ENCODE data around the gene FAM83C. TPM values are rescaled to one million over a fixed set of nuclear protein-coding genes. Genes with fewer than 3 reads are reported as not detected.

Gene FAM83C
- total and polyA plus RNA-seq, 7 experiments from 2014 or later = not detected

DNA sequence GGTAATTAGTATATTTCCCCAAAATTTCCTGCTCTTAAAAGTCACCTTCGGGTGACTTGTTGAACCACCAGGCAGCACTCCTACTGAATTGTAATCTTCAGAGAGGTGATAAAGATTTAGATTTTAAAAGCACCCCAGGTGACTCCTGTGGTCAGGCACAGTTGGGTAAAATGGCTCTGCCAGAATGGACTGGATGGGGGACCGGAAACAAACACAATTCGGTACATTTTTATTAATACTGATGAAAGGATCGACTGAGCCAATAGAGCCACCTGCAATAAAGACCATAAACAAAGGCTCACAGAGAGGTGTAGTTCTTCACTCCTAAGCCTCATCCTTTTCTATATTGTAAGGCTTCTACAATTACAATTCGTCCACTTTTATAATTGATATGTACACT, 19.6 kb upstream of the FAM83C start:
- no peaks in the 10 kb centered on the region for H3K27me3 ChIP-seq (ENCODE audit: control insufficient read depth in 2 of 2, insufficient read depth in 2 of 2, low read length in 2 of 2)
- peaks cover 5 to 55% (median 9%) of the 10 kb centered on the region in 7 donors for H3K4me1 Mint-ChIP-seq
- H3K36me3 Mint-ChIP-seq = peaks cover 0 to 20% (median 15%) of the 10 kb centered on the region in 5 donors
- no peaks in the 10 kb centered on the region for H3K9me3 ChIP-seq (ENCODE audit: control insufficient read depth in 2 of 3, low read length in 3 of 3)
- H3K27ac ChIP-seq (ENCODE audit: low read depth, low read length) = no peak overlapping the region
- intact Hi-C loops (cut with micrococcal nuclease) = no loop called here
- peaks cover 0 to 12% (median 0%) of the 10 kb centered on the region in 3 experiments for H3K36me3 ChIP-seq (ENCODE audit: control insufficient read depth in 2 of 3, insufficient read depth in 3 of 3, low read length in 3 of 3)
- DNase-seq = no peak
- ChIA-PET CTCF (no interaction called here), POLR2A (no interaction called here)
- peaks cover 0 to 5% of the 10 kb centered on the region in 2 donors for H3K4me1 ChIP-seq (ENCODE audit: control insufficient read depth in 2 of 2, insufficient read depth in 2 of 2, low read length in 2 of 2)
- H3K27ac Mint-ChIP-seq = peak overlapping the region in 1 of 9 donors; percentile 9
- ATAC-seq = no peak
- H3K4me3 ChIP-seq (ENCODE audit: low read length) = no peak overlapping the region
- no peaks in the 10 kb centered on the region for H3K9me3 Mint-ChIP-seq
- peak overlapping the region in 1 of 10 donors; percentile 19 for H3K4me3 Mint-ChIP-seq
- H3K27me3 Mint-ChIP-seq = no peaks in the 10 kb centered on the region

DNA sequence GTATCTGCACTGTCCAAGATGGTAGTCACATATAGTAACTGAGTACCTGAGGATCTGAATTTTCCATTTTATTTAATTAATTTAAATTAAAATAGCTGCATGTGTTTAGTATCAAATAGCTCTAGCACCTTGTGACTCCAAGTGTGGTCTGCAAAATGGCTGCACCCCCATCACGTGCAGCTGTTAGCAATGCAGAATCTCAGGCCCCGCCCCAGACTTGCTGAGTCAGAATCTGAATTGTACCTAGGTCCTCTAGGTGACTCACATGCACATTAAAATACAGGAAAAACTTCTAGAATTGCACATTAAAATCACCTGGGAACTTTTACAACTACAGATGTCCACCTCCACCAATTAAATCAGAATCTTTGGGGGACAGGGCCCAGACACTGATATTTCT, 19.2 kb upstream of the FAM83C start:
- Mint-ChIP-seq H3K4me1 (peaks cover 5 to 56% (median 9%) of the 10 kb centered on the region in 7 donors), H3K9me3 (no peaks in the 10 kb centered on the region), H3K36me3 (peaks cover 0 to 20% (median 15%) of the 10 kb centered on the region in 5 donors), H3K27ac (no peak overlapping the region), H3K27me3 (no peaks in the 10 kb centered on the region), H3K4me3 (no peak overlapping the region)
- Histone ChIP-seq H3K4me3 (ENCODE audit: low read length) (no peak overlapping the region), H3K27ac (ENCODE audit: low read depth, low read length) (no peak overlapping the region), H3K27me3 (ENCODE audit: control insufficient read depth in 2 of 2, insufficient read depth in 2 of 2, low read length in 2 of 2) (no peaks in the 10 kb centered on the region), H3K36me3 (ENCODE audit: control insufficient read depth in 2 of 3, insufficient read depth in 3 of 3, low read length in 3 of 3) (peaks cover 0 to 14% (median 0%) of the 10 kb centered on the region in 3 experiments), H3K4me1 (ENCODE audit: control insufficient read depth in 2 of 2, insufficient read depth in 2 of 2, low read length in 2 of 2) (peaks cover 0 to 5% of the 10 kb centered on the region in 2 donors), H3K9me3 (ENCODE audit: control insufficient read depth in 2 of 3, low read length in 3 of 3) (no peaks in the 10 kb centered on the region)
- POLR2A ChIA-PET = no interaction called here
- CTCF ChIA-PET = no interaction called here
- intact Hi-C loops (cut with micrococcal nuclease) = no loop called here
- no peak for ATAC-seq
- DNase-seq = peak in 1 of 9 donors; percentile 54

DNA sequence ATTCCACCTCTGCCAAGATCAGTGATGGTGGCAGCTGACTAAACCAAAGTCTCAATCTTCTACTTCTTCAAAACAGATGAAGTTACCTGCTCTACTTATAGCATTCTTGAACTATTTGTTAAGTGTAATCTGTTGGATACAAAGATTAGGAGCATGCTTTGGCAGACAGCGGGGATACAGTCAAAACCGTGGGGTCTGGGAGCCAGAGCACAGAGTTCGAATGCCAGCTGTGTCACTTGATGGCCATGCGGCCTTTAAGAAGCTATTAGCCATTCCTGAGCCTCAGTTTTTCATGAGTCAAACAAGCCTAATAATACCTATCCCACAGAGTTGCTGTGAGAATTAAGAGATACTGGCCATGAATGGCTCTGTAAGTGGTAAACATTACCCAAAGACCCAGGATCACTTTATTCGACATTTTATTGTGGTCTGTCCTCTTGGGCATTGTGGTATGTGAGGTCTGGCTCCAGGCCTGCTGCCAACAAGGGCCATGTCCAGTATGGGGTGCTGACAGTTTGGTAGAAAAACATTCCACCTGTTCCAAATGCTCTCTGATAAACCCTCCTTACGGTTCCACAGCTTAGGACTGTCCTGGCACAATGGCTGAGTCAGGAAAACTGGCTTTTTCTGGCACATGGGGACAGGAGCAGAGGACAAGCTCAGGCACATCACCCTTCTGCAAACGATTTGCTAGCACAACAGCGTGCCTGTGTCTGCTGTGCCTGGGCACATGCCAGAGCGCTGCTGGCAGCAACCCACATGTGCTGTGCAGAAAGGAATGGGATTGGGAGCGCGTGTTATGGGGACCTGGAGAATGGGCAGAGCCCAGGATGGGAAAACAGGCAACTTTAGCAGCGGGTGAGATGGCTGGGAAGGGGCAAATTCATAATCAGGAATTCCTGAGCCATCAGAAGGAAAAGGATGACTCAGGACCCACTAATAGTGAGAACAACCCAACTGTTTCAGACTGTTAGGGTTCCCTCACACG, 15.7 kb upstream of the FAM83C start:
- H3K36me3 Mint-ChIP-seq = peaks cover 0 to 16% (median 10%) of the 10 kb centered on the region in 5 donors
- Histone ChIP-seq H3K27ac (ENCODE audit: low read depth, low read length) (no peak overlapping the region), H3K4me1 (ENCODE audit: control insufficient read depth in 2 of 2, insufficient read depth in 2 of 2, low read length in 2 of 2) (no peaks in the 10 kb centered on the region), H3K9me3 (ENCODE audit: control insufficient read depth in 2 of 3, low read length in 3 of 3) (no peaks in the 10 kb centered on the region), H3K27me3 (ENCODE audit: control insufficient read depth in 2 of 2, insufficient read depth in 2 of 2, low read length in 2 of 2) (no peaks in the 10 kb centered on the region), H3K36me3 (ENCODE audit: control insufficient read depth in 2 of 3, insufficient read depth in 3 of 3, low read length in 3 of 3) (peaks cover 0 to 19% (median 0%) of the 10 kb centered on the region in 3 experiments), H3K4me3 (ENCODE audit: low read length) (no peak overlapping the region)
- CTCF ChIA-PET = interaction anchor here (1.1 kb wide), 2 partner anchors 9 to 12 kb away, joined by 3 read pairs; no protein-coding TSS in a partner anchor
- peaks cover 0 to 60% (median 9%) of the 10 kb centered on the region in 7 donors for H3K4me1 Mint-ChIP-seq
- DNase-seq = no peak
- no peaks in the 10 kb centered on the region for H3K9me3 Mint-ChIP-seq
- H3K27me3 Mint-ChIP-seq = no peaks in the 10 kb centered on the region
- H3K27ac Mint-ChIP-seq = peak overlapping the region in 3 of 9 donors; percentile 8 to 67 (median 10)
- POLR2A ChIA-PET = interaction anchor here (0.5 kb wide), 1 partner anchor 19 kb away, joined by 5 read pairs; no protein-coding TSS in a partner anchor
- intact Hi-C loops (cut with micrococcal nuclease) = loop anchor here in 1 of 2 donors (1.0 kb wide), 1 partner anchor 474 kb away; no protein-coding TSS in a partner anchor
- no peak overlapping the region for H3K4me3 Mint-ChIP-seq
- ATAC-seq = no peak

DNA sequence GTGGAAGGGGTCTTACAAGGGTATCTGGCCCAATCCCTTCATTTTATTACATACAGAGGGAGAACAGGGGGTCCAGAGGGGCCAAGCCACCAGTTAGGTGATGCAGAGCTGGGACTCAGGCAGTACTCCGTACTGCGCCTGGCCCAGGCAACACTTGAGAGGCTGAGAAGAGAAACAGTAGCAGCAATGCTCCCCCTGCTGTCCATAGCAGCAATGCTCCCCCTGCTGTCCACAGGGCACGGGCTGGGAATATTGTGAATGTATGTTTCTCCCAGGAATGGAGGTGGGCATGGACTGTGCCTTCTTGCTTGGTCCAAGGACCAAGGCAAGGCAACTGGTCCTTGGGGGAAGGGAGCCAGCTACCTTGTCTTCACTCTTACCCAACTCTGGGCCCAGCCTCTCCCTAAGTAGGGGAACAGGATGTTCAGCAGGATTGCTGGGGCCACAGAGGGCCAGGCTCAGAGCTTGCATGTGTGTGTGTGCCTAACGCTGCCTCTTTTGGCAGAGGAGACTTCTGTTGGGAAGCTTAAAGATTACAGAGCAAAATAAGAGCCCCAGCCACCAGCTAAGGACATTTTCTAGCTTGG, 14.8 kb upstream of the FAM83C start:
- intact Hi-C loops (cut with micrococcal nuclease) = loop anchor here in 1 of 2 donors (1.0 kb wide), 1 partner anchor 473 kb away; no protein-coding TSS in a partner anchor
- no peaks in the 10 kb centered on the region for H3K9me3 ChIP-seq (ENCODE audit: control insufficient read depth in 2 of 3, low read length in 3 of 3)
- peak; percentile 52 for ATAC-seq
- no peaks in the 10 kb centered on the region for H3K27me3 Mint-ChIP-seq
- H3K36me3 ChIP-seq (ENCODE audit: control insufficient read depth in 2 of 3, insufficient read depth in 3 of 3, low read length in 3 of 3) = peaks cover 0 to 19% (median 0%) of the 10 kb centered on the region in 3 experiments
- no peaks in the 10 kb centered on the region for H3K27me3 ChIP-seq (ENCODE audit: control insufficient read depth in 2 of 2, insufficient read depth in 2 of 2, low read length in 2 of 2)
- H3K27ac Mint-ChIP-seq = peak overlapping the region in 6 of 9 donors; percentile 2 to 67 (median 22)
- H3K4me3 Mint-ChIP-seq = no peak overlapping the region
- no peaks in the 10 kb centered on the region for H3K9me3 Mint-ChIP-seq
- DNase-seq = peak in 1 of 9 donors; percentile 19
- CTCF ChIA-PET = interaction anchor here (0.6 to 1.1 kb wide), 3 partner anchors 10 to 163 kb away, joined by 3 read pairs; no protein-coding TSS in a partner anchor
- H3K36me3 Mint-ChIP-seq = peaks cover 0 to 12% (median 3%) of the 10 kb centered on the region in 5 donors
- H3K4me1 ChIP-seq (ENCODE audit: control insufficient read depth in 2 of 2, insufficient read depth in 2 of 2, low read length in 2 of 2) = no peaks in the 10 kb centered on the region
- peaks cover 0 to 52% (median 9%) of the 10 kb centered on the region in 7 donors for H3K4me1 Mint-ChIP-seq
- H3K4me3 ChIP-seq (ENCODE audit: low read length) = no peak overlapping the region
- no peak overlapping the region for H3K27ac ChIP-seq (ENCODE audit: low read depth, low read length)
- POLR2A ChIA-PET = interaction anchor here (0.5 kb wide), 1 partner anchor 18 kb away, joined by 5 read pairs; no protein-coding TSS in a partner anchor

DNA sequence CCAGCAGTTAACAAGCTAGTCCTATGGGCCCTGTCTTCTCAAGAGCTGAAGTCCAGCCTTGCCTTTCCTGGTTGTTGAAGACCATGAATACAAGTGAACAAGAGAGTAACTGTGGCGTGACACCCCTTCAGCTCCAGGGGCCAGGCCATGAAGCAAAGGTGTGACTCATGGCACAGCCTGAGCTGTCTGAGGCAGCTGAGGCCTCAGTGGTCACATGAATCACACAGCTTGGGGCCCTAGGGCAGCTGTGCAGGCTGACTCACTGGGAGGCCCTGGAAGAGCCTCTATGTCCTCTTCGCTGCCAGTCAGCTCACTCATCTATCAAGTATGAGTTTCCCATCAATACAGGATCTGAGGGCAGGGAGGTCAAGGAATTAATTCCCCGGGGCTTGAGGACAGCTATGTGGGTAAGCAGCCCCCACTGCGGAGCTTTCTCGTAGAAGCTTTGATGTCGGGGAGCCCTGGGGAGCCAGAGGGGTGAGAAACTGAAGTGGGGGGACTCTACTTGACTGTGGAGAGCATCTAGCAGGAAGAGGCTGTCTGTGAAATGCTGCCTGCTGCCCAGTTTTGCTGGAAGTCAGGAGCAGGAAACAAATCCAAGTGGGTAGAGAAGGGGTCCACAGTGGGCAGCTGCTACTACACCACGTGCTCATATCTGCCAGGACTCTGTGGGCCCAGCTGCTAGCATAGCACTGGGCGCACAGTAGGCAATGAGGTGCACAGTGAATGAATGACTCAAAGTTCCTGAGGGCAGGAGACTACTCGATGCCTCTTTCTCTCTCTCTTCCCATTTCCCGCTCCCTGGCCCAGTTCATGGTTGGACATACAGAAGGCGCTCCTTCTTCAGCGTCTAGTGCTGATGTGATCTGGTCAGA, 13.7 kb upstream of the FAM83C start:
- Mint-ChIP-seq H3K27ac (peak overlapping the region in 3 of 9 donors; percentile 52 to 80 (median 59)), H3K9me3 (no peaks in the 10 kb centered on the region), H3K4me1 (peaks cover 0 to 42% (median 9%) of the 10 kb centered on the region in 7 donors), H3K4me3 (peak overlapping the region in 1 of 10 donors; percentile 27), H3K27me3 (no peaks in the 10 kb centered on the region), H3K36me3 (peaks cover 0 to 9% (median 3%) of the 10 kb centered on the region in 5 donors)
- H3K9me3 ChIP-seq (ENCODE audit: control insufficient read depth in 2 of 3, low read length in 3 of 3) = no peaks in the 10 kb centered on the region
- H3K27ac ChIP-seq (ENCODE audit: low read depth, low read length) = no peak overlapping the region
- DNase-seq = peak in 1 of 9 donors; percentile 76
- POLR2A ChIA-PET = no interaction called here
- peak; percentile 19 for ATAC-seq
- H3K4me1 ChIP-seq (ENCODE audit: control insufficient read depth in 2 of 2, insufficient read depth in 2 of 2, low read length in 2 of 2) = no peaks in the 10 kb centered on the region
- H3K36me3 ChIP-seq (ENCODE audit: control insufficient read depth in 2 of 3, insufficient read depth in 3 of 3, low read length in 3 of 3) = peaks cover 0 to 19% (median 0%) of the 10 kb centered on the region in 3 experiments
- no peak overlapping the region for H3K4me3 ChIP-seq (ENCODE audit: low read length)
- CTCF ChIA-PET = interaction anchor here (0.6 to 1.2 kb wide), 6 partner anchors 16 to 579 kb away, joined by 3 to 7 read pairs (median 3); partner anchors contain the start of gene EDEM2
- no peaks in the 10 kb centered on the region for H3K27me3 ChIP-seq (ENCODE audit: control insufficient read depth in 2 of 2, insufficient read depth in 2 of 2, low read length in 2 of 2)
- intact Hi-C loops (cut with micrococcal nuclease) = loop anchor here in 1 of 2 donors (2.0 kb wide), 1 partner anchor 21 kb away; the partner anchor contains the start of gene EIF6
